Upper lobe of right lung (tissue), 1 donor: ENCODE data around the gene RAB17. TPM values are rescaled to one million over a fixed set of nuclear protein-coding genes. Genes with fewer than 3 reads are reported as not detected.
A peak's percentile ranks its signal among the peaks of the same experiment; 100 is the strongest.

ENCODE experiments used
- ATAC-seq: fragments of 200-7000 bp; cut with Tn5 transposase; one replicate; pipeline ENCODE4 v1.9.1; 2020; ENCODE audit warnings: mild to moderate bottlenecking, moderate library complexity
- DNase-seq: peaks from one replicate; pipeline ENCODE4 v3.0.0-alpha.2; 2020
- H3K27ac ChIP-seq: fragments of 200-600 bp; one replicate; pipeline ENCODE4 v1.8.0; 2022
- H3K27me3 ChIP-seq: fragments of 200-600 bp; one replicate; pipeline ENCODE4 v1.8.0; 2022; ENCODE audit warnings: mild to moderate bottlenecking
- H3K36me3 ChIP-seq: fragments of 200-600 bp; one replicate; pipeline ENCODE4 v1.8.0; 2022
- H3K4me1 ChIP-seq: fragments of 200-600 bp; one replicate; pipeline ENCODE4 v1.8.0; 2022
- H3K4me3 ChIP-seq: fragments of 200-600 bp; one replicate; pipeline ENCODE4 v1.8.0; 2022; ENCODE audit warnings: mild to moderate bottlenecking
- H3K9me3 ChIP-seq: fragments of 200-600 bp; one replicate; pipeline ENCODE4 v1.8.0; 2022
- CTCF ChIP-seq: fragments of 200-600 bp; IDR thresholded peaks from one replicate; pipeline ENCODE4 v1.8.0; 2022; ENCODE audit warnings: antibody characterized with exemption
- intact Hi-C: fragments of 100-400 bp; cut with DNase I; formaldehyde crosslinking; loops from one replicate; pipeline ENCODE4 v1.11.0; 2022
- total RNA-seq: library from RNA; stranded (reverse); fragmentation: NEBNext Ultra II Directional; extraction: Animal tissue kit (Norgen Biotek cat#: 25700); gene quantifications from one replicate; pipeline ENCODE4 v1.2.1, GENCODE V29; 2021
- donor health status: DM: no; HTN: yes; CAD: no; lungs with severe emphysema.

The RAB17 gene
- total RNA-seq, 1 donor from 2014 or later, result 50.9 TPM

GRCh38 chr2:237636578-237636977 lies 46.0 kb upstream of the RAB17 start:
- Histone ChIP-seq H3K27me3 (no peaks in the 10 kb centered on the region), H3K4me1 (no peaks in the 10 kb centered on the region), H3K36me3 (no peaks in the 10 kb centered on the region), H3K27ac (no peak overlapping the region), H3K4me3 (no peak overlapping the region), H3K9me3 (no peaks in the 10 kb centered on the region)
- intact Hi-C loops, result no loop called here
- ATAC-seq, result no peak
- DNase-seq, result peak; percentile 32
- TF ChIP-seq CTCF, result no peak

- TF ChIP-seq CTCF, result no peak
- peak; percentile 67 for ATAC-seq
- no peaks in the 10 kb centered on the region for H3K36me3 ChIP-seq
- intact Hi-C loops, result no loop called here
- H3K27ac ChIP-seq, result no peak overlapping the region
- DNase-seq, result peak; percentile 62
- H3K4me1 ChIP-seq, result peaks cover 11% of the 10 kb centered on the region
- no peak overlapping the region for H3K4me3 ChIP-seq
- H3K9me3 ChIP-seq, result no peaks in the 10 kb centered on the region
- H3K27me3 ChIP-seq, result no peaks in the 10 kb centered on the region
Observed at GRCh38 chr2:237633061-237633561, 42.6 kb upstream of the RAB17 start.

- Histone ChIP-seq H3K9me3 (no peaks in the 10 kb centered on the region), H3K36me3 (no peaks in the 10 kb centered on the region), H3K27me3 (no peaks in the 10 kb centered on the region), H3K4me1 (peaks cover 14% of the 10 kb centered on the region), H3K27ac (no peak overlapping the region), H3K4me3 (no peak overlapping the region)
- TF ChIP-seq CTCF, result no peak
- ATAC-seq, result no peak
- intact Hi-C loops, result no loop called here
- DNase-seq, result peak; percentile 48
Observed at GRCh38 chr2:237631801-237632585, 41.5 kb upstream of the RAB17 start.

GRCh38 chr2:237631007-237631785 lies 40.7 kb upstream of the RAB17 start:
- Histone ChIP-seq H3K9me3 (no peaks in the 10 kb centered on the region), H3K4me1 (peaks cover 22% of the 10 kb centered on the region), H3K36me3 (no peaks in the 10 kb centered on the region), H3K27me3 (no peaks in the 10 kb centered on the region), H3K27ac (no peak overlapping the region), H3K4me3 (no peak overlapping the region)
- ATAC-seq, result no peak
- TF ChIP-seq CTCF, result no peak
- DNase-seq, result peak; percentile 37
- intact Hi-C loops, result no loop called here

- no peak overlapping the region for H3K4me3 ChIP-seq
- ATAC-seq (no peak), DNase-seq (peak; percentile 42)
- intact Hi-C loops, result no loop called here
- H3K9me3 ChIP-seq, result no peaks in the 10 kb centered on the region
- TF ChIP-seq CTCF, result no peak
- no peaks in the 10 kb centered on the region for H3K27me3 ChIP-seq
- H3K36me3 ChIP-seq, result no peaks in the 10 kb centered on the region
- H3K4me1 ChIP-seq, result peaks cover 29% of the 10 kb centered on the region
- H3K27ac ChIP-seq, result no peak overlapping the region
Observed at GRCh38 chr2:237630216-237631000, 39.9 kb upstream of the RAB17 start.
